ENCODE results near the gene AKAP5. TPM values are rescaled to one million over a fixed set of nuclear protein-coding genes. Genes with fewer than 3 reads are reported as not detected.
A peak's percentile ranks its signal among the peaks of the same experiment; 100 is the strongest.

Gene AKAP5
- total and polyA plus RNA-seq, 2 of the 13 experiments (the other 11 are each of a cell fraction or from before 2014, with no cell fraction given) = 0.18 to 1.5 TPM

GRCh38 chr14:64504310-64504896 is 39.1 kb downstream of the AKAP5 start, which contains the start of gene ZBTB1 (continued):
- TF ChIP-seq ZNF12 (CRISPR knock-in tag; IDR thresholded peaks at IDR 0.05) (0 out of 2 replicates have a peak, but pooled peaks have one; percentile 40), POLR2AphosphoS5 (IDR thresholded peaks at IDR 0.05; ENCODE audit: low read depth, low read length) (peak; percentile 50), ZNF770 (CRISPR knock-in tag; IDR thresholded peaks at IDR 0.05) (0 out of 2 replicates have a peak, but pooled peaks have one; percentile 30), ZSCAN12 (CRISPR knock-in tag; IDR thresholded peaks at IDR 0.05) (peak; percentile 29; the same call in 1 of the 2 replicates), GABPA (IDR thresholded peaks at IDR 0.05; ENCODE audit: low read depth, low read length) (0 out of 2 replicates have a peak, but pooled peaks have one; percentile 14), GABPA (CRISPR knock-in tag; IDR thresholded peaks at IDR 0.05; ENCODE audit: low read depth) (no peak), NFKB2 (CRISPR knock-in tag; IDR thresholded peaks at IDR 0.05; ENCODE audit: borderline replicate concordance) (peak; percentile 51; the same call in 1 of the 2 replicates), ZFP36 (IDR thresholded peaks at IDR 0.05; ENCODE audit: borderline replicate concordance, low read depth, low read length, partially characterized antibody) (no peak), ZNF234 (CRISPR knock-in tag; conservative IDR thresholded peaks at IDR 0.05) (no peak), MTERF4 (CRISPR knock-in tag; IDR thresholded peaks at IDR 0.05) (0 out of 2 replicates have a peak, but pooled peaks have one; percentile 11), SNAPC2 (CRISPR knock-in tag; IDR thresholded peaks at IDR 0.05) (0 out of 2 replicates have a peak, but pooled peaks have one; percentile 12), GFI1 (CRISPR knock-in tag; IDR thresholded peaks at IDR 0.05; ENCODE audit: borderline replicate concordance) (0 out of 2 replicates have a peak, but pooled peaks have one; percentile 64), ZXDC (CRISPR knock-in tag; IDR thresholded peaks at IDR 0.05) (no peak; the same call in 1 of the 2 replicates), IRX3 (CRISPR knock-in tag; IDR thresholded peaks at IDR 0.05; ENCODE audit: borderline replicate concordance, low read depth) (no peak), SOX6 (IDR thresholded peaks at IDR 0.05) (no peak), SOX6 (CRISPR knock-in tag; IDR thresholded peaks at IDR 0.05) (0 out of 2 replicates have a peak, but pooled peaks have one; percentile 31), TEAD2 (CRISPR knock-in tag; IDR thresholded peaks at IDR 0.05) (no peak), FOXC1 (CRISPR knock-in tag; IDR thresholded peaks at IDR 0.05; ENCODE audit: borderline replicate concordance) (no peak; the same call in 1 of the 2 replicates), ZNF713 (CRISPR knock-in tag; IDR thresholded peaks at IDR 0.05) (no peak), SRY (CRISPR knock-in tag; IDR thresholded peaks at IDR 0.05) (peak; percentile 76; the same call in 1 of the 2 replicates), ESRRA (CRISPR knock-in tag; IDR thresholded peaks at IDR 0.05; ENCODE audit: low read depth) (no peak), TFAP4 (IDR thresholded peaks at IDR 0.05; ENCODE audit: borderline replicate concordance, low read depth) (peak; percentile 96), GATA4 (IDR thresholded peaks at IDR 0.05; ENCODE audit: borderline replicate concordance, low read depth) (peak; percentile 49)
- TF ChIP-seq, protein P1, sequence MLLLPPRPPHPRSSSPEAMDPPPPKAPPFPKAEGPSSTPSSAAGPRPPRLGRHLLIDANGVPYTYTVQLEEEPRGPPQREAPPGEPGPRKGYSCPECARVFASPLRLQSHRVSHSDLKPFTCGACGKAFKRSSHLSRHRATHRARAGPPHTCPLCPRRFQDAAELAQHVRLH (CRISPR knock-in tag; IDR thresholded peaks at IDR 0.05; ENCODE audit: borderline replicate concordance, low read depth) = peak; percentile 23; the same call in 1 of the 2 replicates

Data from HepG2 (cell line).